ENCODE data around the gene PTPN7.
"Not testable (repeated sequence)": the region's sequence is repeated elsewhere in the genome, so short reads cannot be mapped to it uniquely, and the experiment has no call there.

The PTPN7 gene

GRCh38 chr1:202167054-202167453 lies 6.7 kb upstream of the PTPN7 start:
- not testable (repeated sequence) for DNase-seq

DNA sequence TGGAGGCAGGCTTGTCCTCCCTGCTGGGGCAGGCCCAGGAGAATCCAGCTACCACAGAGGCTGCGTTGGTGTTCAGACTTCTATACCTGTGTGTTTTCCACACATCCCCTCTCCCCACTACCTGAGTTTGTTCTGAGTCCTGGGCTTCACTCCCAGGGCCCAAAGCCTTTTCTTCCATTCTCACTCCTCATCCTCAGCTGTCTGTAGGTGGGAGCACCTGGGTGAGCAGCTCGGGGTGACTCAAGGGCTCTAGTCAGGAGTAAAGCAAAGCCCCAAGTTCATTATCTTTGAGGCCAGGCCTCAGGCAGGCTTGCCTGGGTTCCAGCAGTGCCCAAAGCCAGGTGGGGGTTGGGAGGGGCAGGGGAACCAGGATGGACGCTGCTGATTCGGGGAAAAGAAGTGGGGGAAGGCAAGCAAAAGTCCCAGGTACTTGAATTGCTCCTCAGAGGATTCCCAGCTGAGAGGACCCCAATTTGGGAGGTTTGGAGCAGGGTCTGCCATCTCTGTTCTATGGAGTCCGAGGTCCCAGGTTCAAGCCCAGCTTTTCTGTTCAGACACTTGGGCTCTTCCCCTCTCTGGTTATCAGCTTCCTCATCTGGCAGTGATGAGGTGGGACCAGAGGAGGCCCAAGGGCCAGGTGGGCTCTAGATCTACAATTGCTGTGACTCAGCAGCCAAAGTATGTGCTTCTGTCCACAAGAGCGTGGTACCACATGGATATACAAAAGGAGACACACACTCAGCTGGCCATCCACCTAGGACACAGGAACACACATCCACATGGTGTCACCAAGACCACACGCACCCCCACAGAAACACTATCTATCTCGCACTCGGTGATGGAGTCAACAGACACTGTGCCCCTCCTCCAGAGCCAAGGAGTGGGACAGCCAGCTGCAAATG lies 5.8 kb upstream of the PTPN7 start:
- DNase-seq = no peak

DNA sequence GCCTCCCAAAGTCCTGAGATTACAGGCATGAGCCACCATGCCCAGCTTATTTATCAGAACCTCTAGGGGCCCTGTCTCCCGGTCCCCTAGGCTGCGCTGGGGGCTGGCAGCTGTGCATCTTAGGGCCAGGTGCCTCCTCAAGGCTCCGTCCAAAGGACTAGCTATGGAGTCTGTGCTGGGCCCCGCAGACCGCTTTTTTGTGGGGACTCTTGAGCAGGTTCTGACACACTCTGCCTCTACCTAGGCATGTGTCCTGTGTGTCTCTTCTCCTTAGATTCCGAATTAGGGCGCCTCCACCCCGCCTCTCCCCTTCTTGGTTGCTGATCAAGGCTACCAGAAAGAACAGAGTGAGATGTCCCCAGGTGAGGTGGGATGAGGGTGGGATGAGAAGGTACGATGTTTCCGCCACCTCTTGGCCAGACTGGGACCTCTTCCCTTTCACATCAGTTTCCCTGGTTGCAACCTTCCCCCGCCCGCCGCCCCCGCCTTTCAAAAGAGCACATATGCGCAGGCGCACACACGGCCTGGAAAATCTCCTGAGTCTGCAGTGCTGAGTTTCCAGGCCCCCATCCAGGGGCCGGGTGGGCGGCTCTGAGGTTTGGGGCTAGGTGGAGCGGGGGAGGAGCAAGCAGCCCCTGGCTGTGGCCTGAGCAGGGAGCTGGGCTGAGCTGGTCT lies 5.0 kb upstream of the PTPN7 start:
- DNase-seq = no peak

DNA sequence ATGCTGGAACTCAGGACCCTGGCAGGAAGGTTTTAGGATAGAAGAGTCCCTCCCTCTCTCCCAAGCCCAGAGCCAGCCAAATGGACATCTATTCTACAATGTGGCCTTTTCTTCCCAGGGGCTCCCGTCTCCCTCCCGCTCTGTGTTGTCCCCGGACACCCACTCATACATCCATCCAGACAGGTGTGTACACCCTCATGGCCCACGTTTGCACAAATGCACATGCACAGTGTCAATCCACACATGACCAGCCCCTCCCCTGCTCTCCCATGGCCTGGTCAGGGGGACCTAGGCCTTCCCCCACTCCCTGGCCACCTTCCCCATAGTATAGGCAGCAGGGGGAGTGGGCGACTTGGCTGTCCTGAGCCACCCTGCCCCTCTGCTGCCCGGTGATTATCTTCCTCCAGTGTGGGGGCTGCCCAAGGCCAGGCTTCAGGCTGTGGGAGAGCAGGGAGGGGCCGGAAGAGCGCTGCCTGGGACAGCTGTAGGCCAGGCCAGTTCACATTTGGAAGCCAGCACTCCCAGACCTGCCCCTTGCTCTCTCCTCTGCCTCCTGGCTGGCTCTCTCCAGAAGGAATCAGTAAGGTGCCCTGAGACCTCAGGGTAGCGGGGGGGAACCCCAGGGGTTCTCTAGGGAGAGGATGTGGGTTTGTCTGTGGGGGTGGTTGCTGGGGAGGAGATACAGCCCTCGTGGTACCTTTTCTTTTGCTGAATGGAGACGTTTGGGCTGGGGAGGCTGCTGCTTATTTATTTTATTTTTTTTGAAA lies 4.1 kb upstream of the PTPN7 start:
- no peak for DNase-seq

- no peak for DNase-seq
These were observed 3.2 kb upstream of the PTPN7 start for GRCh38 chr1:202163281-202164270.

DNA sequence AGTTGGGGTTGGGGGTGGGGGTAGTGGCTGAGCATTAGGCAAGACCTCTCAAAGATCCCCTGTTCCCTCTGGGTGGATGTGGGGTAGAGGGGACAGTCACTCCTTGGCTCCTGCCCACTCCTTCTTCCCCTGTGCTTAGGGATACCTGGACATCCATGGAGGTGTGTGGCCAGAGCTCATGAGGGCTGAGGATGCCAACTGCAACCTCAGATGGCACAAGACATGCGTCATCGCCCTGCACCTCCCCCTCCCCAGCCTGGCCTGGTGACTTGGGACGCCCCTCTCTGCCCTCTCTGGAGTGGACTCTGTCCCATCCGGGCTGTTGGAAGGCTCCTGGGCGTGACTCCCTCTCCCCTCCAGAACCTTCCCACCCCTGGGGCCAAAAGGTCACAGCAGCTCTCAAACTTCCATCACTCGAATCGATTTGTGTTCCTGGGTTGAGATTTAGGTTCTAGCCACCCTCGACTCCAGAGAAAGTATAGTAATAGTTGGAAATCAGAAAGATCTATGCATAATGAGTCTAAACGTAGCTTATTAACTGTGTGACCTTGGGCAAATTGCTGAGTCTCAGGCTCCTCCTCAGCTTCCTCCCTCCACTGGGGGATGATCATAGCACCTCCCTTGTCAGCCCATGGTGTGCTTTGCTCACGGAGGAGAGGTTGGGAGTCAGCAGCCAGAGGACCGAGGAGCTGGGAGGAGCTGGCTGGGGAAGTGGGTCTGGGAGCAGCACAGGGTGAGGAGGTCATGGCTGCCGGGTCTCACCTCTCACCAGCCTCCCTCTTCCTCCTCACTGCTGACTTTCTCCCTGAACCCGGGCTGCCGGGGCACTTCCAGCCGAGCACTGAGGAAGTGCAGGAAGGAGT lies 2.2 kb upstream of the PTPN7 start:
- DNase-seq = no peak

DNA sequence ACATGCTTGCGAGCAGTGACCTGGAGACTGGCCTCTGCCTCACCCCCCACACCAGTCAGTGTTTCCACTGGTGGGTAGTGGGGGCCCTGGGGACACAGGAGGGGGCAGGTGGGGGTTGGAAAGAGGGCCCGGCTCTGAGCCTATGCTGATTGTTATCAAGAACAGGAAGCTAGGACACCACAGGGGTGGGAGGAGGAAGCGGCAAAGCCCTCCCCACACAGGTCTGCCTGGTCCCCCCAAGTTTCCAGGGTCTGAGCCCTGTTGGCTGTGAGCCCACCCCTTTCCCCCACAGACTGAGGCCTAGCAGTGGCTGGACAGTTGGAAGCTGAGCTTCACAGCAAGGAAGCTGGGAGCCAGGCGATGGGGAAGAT lies 1.6 kb upstream of the PTPN7 start:
- DNase-seq = no peak

DNA sequence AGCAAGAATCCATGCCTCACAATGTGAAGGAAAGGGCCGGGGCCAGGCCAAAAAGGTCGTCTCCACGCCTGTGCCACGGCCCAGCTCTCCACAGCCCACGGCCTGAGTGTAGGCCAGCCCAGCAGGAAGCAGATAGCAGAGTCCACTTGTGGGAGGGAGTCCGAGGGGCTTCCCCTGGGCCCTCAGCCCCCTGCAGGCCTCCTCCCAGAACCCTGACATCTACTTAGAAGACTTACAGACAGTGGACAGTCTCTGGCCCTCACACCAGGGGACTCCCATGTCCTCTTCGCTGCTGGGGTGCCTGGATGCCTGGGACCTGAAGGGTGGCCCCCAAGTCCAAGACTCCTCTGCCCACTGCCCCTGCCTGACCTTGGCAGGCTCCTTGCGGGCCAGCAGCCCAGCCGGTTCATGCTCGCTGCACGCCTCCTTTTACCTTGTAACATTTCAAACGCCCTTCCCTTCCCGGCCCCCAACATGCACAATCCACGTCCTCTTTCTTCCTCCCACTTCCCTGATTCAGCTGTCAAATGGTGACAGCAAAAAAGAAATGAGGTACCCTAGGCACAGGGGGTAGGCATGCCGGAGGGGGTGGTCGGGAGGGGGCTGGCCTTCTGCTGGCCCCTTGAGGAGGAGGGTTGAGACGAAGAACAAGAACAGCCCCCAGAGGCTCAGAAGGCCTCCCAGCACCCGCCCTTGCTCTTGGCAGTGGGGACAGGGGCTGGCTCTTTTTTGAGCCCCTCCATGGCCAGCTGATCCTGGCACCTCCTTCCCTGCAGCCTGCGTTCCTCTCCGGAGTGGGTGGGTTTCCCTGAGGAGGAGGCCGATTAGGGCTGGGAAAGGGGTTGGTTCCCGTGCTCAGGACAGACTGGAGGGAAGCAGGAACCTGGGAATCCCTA lies 997 bp upstream of the PTPN7 start:
- no peak for DNase-seq

DNA sequence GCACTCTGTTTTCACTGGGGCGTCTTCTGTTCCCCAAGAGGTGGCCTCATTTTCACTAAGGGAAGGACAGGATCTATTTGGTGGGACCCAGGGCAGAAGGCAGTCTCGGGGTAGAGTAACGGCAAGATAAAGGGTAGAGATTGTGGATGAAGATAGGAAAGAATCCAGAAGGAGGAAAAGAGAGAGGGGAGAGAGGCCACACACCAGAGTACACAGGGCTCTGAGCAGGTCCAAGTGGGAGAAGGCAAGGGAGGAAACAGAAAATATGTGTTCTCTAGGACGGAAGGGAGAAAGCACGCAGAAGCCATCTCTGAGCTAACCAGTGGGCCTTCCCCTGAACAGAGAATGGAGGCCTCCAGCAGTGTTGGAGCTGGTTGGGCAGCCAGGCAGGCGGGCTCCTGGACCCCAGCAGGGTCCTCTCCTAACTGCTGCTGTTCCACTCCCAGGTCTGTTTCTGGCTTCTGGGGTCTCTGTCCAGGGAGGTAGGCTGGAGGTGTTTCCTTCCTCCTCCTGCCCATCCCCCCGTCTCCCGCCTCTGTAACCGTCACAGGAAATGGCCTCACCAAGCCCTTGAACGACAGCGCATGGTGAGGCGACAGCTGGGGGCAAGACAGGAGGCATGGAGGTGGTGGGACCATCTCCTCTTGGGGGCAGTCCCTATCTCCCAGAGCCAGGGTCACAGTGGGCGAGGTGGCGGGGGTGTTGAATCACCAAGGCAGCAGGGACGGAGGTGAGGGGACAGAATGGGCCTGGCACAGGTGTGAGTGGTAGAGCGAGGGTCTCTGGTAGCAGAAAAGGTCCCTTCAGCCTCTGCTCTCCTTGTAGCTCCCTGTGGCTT lies 649 bp downstream of the PTPN7 start:
- DNase-seq = no peak

GRCh38 chr1:202158810-202159533 lies 1.4 kb downstream of the PTPN7 start:
- no peak for DNase-seq

DNA sequence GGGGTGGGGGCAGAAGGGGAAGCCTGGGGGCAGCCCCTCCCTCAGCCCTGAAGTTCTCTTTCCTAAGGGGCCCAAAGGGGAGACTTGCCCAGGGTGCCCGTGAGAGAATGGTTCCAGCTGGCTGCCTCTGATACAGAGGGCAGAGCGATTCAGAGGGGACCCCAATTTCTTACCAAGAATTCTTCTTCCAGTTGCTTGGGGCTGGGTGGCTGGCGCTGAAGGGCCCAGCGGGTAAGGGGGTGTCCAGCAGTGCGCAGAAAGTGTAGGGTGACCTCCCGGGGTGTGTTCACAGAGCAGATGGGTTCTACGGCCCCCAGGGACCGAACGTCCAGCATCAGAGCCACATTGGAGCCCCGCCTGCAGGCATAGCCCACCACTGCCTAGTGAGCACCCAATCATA lies 2.5 kb downstream of the PTPN7 start:
- no peak for DNase-seq

- DNase-seq = no peak
These were observed 3.8 kb downstream of the PTPN7 start for GRCh38 chr1:202156590-202156989.

DNA sequence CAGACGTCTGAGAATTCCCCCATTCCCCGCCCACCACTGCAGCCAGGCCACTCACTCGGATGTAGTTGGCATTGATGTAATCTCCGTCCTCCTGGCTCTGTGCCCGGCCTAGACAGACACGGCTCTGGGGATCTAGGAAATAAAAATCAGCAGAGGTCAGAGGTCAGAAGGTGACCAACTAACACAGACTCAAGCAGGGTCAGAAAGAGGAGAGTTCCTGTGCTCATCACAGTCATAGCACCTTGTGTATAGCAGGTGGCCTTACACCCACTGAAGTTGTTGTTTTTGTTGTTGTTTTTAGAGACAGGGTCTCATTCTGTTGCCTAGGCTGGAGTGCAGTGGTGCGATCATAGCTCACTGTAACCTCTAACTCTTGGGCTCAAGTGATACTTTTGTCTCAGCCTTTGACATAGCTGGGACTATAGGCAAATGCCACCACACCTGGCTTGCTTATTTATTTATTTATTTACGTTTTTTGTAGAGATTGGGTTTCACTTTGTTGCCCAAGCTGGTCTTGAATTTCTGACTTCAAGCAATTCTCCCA lies 4.9 kb downstream of the PTPN7 start:
- no peak for DNase-seq

GRCh38 chr1:202154766-202155477 lies 5.5 kb downstream of the PTPN7 start:
- no peak for DNase-seq

GRCh38 chr1:202154148-202154765 lies 6.1 kb downstream of the PTPN7 start:
- DNase-seq = no peak

- no peak for DNase-seq
These were observed 7.1 kb downstream of the PTPN7 start for GRCh38 chr1:202153284-202153683.

DNA sequence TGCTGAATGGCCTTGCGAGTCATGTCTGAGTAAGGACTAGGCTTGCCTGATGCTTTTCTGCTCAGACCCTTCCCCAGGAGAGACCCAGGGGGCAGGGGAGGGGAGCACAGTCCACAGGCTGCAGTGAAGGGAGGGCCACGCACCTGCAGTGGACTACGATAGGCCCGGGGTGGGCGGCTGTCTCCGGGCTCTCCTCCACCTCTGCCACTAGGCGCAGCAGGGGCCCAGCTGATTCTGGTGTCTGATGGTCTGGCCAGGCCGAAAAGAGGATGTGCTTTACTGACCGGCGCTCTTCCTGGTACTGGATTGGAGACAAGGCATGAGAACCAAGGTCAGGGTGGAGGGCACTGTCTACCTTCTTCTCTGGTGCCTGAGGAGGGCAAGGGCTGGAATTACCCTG lies 8.0 kb downstream of the PTPN7 start:
- DNase-seq = no peak
